IPS-18a (cell line): ENCODE measurements around the gene GALNT8.
A peak's percentile ranks its signal among the peaks of the same experiment; 100 is the strongest.

ENCODE experiments used
- H3K27ac ChIP-seq: one replicate; pipeline ENCODE4 v1.5.1; 2013; ENCODE audit warnings: low read length
- H3K27me3 ChIP-seq: one replicate; pipeline ENCODE4 v1.6.1; 2013; ENCODE audit warnings: mild to moderate bottlenecking, low read length; ENCODE audit not compliant: control insufficient read depth, insufficient read depth
- H3K36me3 ChIP-seq: one replicate; pipeline ENCODE4 v1.6.1; 2013; ENCODE audit warnings: low read depth, low read length; ENCODE audit not compliant: control insufficient read depth
- H3K4me1 ChIP-seq: one replicate; pipeline ENCODE4 v1.6.1; 2013; ENCODE audit warnings: low read depth, low read length; ENCODE audit not compliant: control insufficient read depth
- H3K4me3 ChIP-seq: one replicate; pipeline ENCODE4 v1.5.1; 2013; ENCODE audit warnings: low read length
- H3K9ac ChIP-seq: one replicate; pipeline ENCODE4 v1.6.1; 2013; ENCODE audit warnings: mild to moderate bottlenecking, low read length, moderate library complexity
- H3K9me3 ChIP-seq: one replicate; pipeline ENCODE4 v1.6.1; 2013; ENCODE audit warnings: low read depth, low read length; ENCODE audit not compliant: control insufficient read depth

The GALNT8 gene

GRCh38 chr12:4806439-4807115 lies 86.4 kb downstream of the GALNT8 start:
- Histone ChIP-seq H3K9me3 (no peaks in the 10 kb centered on the region), H3K4me1 (no peaks in the 10 kb centered on the region), H3K27me3 (peaks cover 51% of the 10 kb centered on the region), H3K27ac (no peak overlapping the region), H3K4me3 (no peak overlapping the region), H3K9ac (no peak overlapping the region), H3K36me3 (no peaks in the 10 kb centered on the region)

DNA sequence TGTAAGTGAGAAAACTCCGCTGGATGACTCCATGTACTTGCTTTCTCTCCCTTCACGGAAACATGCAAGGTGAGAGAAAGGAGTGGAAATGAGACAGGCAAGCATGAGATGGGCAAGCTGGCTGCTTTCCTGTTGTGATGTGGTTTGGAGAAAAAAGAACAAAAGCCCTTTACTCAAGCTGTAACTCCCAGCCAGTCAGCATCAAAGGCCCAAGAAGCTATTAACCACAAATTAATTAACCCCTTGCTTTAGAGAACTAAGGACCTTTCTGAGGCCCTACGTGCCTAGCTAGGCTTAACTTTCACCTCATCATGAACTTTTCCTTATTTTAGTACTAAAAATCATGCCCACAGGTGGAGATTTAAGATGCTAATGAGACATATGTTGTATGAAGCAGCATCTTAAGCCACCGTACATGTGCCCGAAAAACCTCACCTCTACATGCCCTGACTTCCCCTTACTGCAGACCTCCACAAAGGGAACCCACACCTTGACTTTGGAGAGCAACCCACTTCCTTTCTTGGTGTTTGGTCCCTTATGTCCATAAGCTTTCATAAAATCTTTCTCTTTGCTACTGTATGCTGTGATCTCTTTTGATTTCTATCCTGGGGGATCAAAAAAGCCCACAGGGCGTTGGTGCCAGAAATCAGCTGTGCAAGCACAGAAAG lies 87.0 kb downstream of the GALNT8 start:
- H3K36me3 ChIP-seq = no peaks in the 10 kb centered on the region
- no peak overlapping the region for H3K4me3 ChIP-seq
- H3K27ac ChIP-seq = no peak overlapping the region
- peaks cover 57% of the 10 kb centered on the region for H3K27me3 ChIP-seq
- H3K4me1 ChIP-seq = no peaks in the 10 kb centered on the region
- no peaks in the 10 kb centered on the region for H3K9me3 ChIP-seq
- H3K9ac ChIP-seq = no peak overlapping the region

DNA sequence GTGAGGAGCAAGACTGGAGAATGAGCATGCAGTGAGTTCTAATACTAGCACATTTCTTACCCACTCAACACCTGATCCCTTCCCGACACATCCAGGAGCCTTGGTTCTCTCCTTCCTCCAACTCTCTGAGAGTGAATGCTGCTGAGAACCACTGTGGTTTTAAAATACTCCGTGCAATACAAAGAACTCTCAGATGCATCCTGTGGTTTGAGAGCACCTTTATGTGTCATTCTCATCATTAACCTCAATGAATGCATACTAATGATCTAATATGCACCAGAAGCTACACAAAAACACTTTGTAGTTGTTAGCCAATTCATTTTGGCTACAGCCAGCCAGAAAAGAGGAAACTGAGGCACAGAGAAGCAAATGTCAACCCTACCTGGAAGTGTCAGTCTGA lies 87.6 kb downstream of the GALNT8 start:
- H3K36me3 ChIP-seq = no peaks in the 10 kb centered on the region
- no peaks in the 10 kb centered on the region for H3K4me1 ChIP-seq
- no peak overlapping the region for H3K4me3 ChIP-seq
- H3K9me3 ChIP-seq = no peaks in the 10 kb centered on the region
- peaks cover 59% of the 10 kb centered on the region for H3K27me3 ChIP-seq
- H3K27ac ChIP-seq = no peak overlapping the region
- H3K9ac ChIP-seq = no peak overlapping the region

- no peak overlapping the region for H3K9ac ChIP-seq
- peaks cover 59% of the 10 kb centered on the region for H3K27me3 ChIP-seq
- no peaks in the 10 kb centered on the region for H3K36me3 ChIP-seq
- no peak overlapping the region for H3K27ac ChIP-seq
- H3K9me3 ChIP-seq = no peaks in the 10 kb centered on the region
- no peaks in the 10 kb centered on the region for H3K4me1 ChIP-seq
- H3K4me3 ChIP-seq = peak overlapping the region; percentile 60
Observed at GRCh38 chr12:4809013-4809448, 88.8 kb downstream of the GALNT8 start.

- Histone ChIP-seq H3K4me1 (no peaks in the 10 kb centered on the region), H3K27me3 (peaks cover 59% of the 10 kb centered on the region), H3K9ac (no peak overlapping the region), H3K9me3 (no peaks in the 10 kb centered on the region), H3K4me3 (peak overlapping the region; percentile 60), H3K36me3 (no peaks in the 10 kb centered on the region), H3K27ac (no peak overlapping the region)
Observed at GRCh38 chr12:4809449-4810218, 89.4 kb downstream of the GALNT8 start.

DNA sequence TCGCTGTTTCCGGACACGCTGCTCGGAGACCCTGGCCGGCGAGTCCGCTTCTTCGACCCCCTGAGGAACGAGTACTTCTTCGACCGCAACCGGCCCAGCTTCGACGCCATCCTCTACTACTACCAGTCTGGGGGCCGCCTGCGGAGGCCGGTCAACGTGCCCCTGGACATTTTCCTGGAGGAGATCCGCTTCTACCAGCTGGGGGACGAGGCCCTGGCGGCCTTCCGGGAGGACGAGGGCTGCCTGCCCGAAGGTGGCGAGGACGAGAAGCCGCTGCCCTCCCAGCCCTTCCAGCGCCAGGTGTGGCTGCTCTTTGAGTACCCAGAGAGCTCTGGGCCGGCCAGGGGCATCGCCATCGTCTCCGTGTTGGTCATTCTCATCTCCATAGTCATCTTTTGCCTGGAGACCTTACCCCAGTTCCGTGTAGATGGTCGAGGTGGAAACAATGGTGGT lies 90.0 kb downstream of the GALNT8 start:
- peak overlapping the region; percentile 60 for H3K4me3 ChIP-seq
- H3K27ac ChIP-seq = no peak overlapping the region
- H3K36me3 ChIP-seq = no peaks in the 10 kb centered on the region
- peaks cover 59% of the 10 kb centered on the region for H3K27me3 ChIP-seq
- H3K4me1 ChIP-seq = no peaks in the 10 kb centered on the region
- no peak overlapping the region for H3K9ac ChIP-seq
- H3K9me3 ChIP-seq = no peaks in the 10 kb centered on the region

DNA sequence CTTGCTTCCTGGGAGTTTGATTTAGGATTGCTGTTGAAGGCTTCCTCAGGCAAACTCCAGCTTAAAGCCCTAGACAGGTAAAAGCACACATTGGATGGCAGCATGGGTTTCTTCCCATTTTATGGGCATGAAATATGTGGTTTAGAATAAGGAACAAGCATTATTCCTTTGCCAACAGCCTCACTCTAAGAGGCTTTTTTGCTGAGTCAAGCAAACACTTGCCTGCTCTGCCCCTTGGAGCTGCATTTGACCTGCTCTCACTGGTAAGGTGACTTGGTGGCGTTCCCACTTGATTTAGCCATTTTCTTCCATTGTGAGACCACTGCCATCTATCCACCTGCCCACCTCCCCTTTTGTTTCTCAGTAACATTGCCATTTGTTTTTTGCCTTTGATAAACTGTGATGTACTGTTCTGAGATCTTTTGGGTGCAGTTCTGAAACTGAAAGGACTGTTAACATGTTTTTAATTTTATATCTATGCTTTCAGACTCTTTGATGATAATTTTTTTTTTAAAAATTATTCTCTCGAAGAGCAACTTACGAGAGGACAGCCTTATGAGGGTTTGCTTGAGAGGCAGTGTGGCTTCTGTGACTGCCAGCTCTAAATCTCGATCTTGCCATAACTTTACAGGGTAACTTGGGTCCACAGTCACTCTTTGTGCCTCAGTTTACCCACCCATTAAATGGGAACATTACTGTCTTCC lies 92.6 kb downstream of the GALNT8 start:
- Histone ChIP-seq H3K4me1 (no peaks in the 10 kb centered on the region), H3K9me3 (no peaks in the 10 kb centered on the region), H3K27me3 (peaks cover 59% of the 10 kb centered on the region), H3K4me3 (no peak overlapping the region), H3K9ac (no peak overlapping the region), H3K27ac (no peak overlapping the region), H3K36me3 (no peaks in the 10 kb centered on the region)

DNA sequence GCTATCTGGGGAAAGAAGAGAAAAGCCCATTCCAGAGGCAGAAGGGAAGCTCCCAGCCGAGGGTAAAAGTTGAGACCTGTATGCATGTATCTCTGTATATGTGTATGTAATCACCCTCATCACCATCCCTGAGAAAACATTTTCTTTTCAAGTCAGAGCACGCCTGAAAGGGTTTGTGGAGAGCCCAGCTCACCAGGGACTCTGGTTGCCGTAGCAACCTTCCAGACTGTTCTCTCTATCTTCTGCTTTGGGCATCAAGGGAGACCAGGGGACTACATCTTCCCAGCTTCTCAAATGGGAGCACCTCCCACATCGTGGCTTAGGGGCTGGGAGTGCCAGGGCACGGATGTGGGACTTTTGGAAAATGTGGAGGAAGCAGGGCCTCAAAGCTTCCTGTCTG lies 93.5 kb downstream of the GALNT8 start:
- no peak overlapping the region for H3K4me3 ChIP-seq
- H3K9ac ChIP-seq = no peak overlapping the region
- peaks cover 56% of the 10 kb centered on the region for H3K27me3 ChIP-seq
- no peak overlapping the region for H3K27ac ChIP-seq
- no peaks in the 10 kb centered on the region for H3K9me3 ChIP-seq
- H3K36me3 ChIP-seq = no peaks in the 10 kb centered on the region
- H3K4me1 ChIP-seq = no peaks in the 10 kb centered on the region

- Histone ChIP-seq H3K36me3 (no peaks in the 10 kb centered on the region), H3K27me3 (peaks cover 49% of the 10 kb centered on the region), H3K9me3 (no peaks in the 10 kb centered on the region), H3K4me1 (no peaks in the 10 kb centered on the region), H3K9ac (no peak overlapping the region), H3K4me3 (no peak overlapping the region), H3K27ac (no peak overlapping the region)
Observed at GRCh38 chr12:4814485-4814884, 94.3 kb downstream of the GALNT8 start.

- no peaks in the 10 kb centered on the region for H3K4me1 ChIP-seq
- H3K27me3 ChIP-seq = peaks cover 24% of the 10 kb centered on the region
- H3K9me3 ChIP-seq = no peaks in the 10 kb centered on the region
- no peak overlapping the region for H3K4me3 ChIP-seq
- H3K9ac ChIP-seq = no peak overlapping the region
- H3K36me3 ChIP-seq = no peaks in the 10 kb centered on the region
- H3K27ac ChIP-seq = no peak overlapping the region
Observed at GRCh38 chr12:4816744-4817525, 96.7 kb downstream of the GALNT8 start.

DNA sequence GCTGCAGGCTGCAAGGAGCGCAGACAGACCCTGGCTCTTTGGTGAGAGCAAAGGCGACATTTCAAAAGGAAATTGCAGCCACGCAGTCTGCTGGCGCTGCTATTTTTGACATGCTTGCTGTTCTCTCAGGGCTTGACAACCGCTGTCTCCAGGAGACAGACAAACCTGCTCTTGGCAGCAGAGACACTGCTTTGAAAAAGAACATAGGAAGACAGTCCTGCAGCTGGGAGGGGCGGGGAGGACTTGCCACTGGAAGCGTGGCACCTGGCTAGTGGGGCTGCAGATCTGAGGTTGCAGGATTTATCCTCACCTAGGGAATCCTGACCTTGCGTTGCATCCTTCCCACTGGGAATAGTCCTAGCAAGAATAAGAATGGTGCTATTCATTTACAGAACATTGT lies 97.7 kb downstream of the GALNT8 start:
- no peak overlapping the region for H3K9ac ChIP-seq
- no peak overlapping the region for H3K27ac ChIP-seq
- no peak overlapping the region for H3K4me3 ChIP-seq
- no peaks in the 10 kb centered on the region for H3K36me3 ChIP-seq
- no peaks in the 10 kb centered on the region for H3K4me1 ChIP-seq
- no peaks in the 10 kb centered on the region for H3K9me3 ChIP-seq
- peaks cover 19% of the 10 kb centered on the region for H3K27me3 ChIP-seq
